ENCODE results near the gene RXRA.

DNA sequence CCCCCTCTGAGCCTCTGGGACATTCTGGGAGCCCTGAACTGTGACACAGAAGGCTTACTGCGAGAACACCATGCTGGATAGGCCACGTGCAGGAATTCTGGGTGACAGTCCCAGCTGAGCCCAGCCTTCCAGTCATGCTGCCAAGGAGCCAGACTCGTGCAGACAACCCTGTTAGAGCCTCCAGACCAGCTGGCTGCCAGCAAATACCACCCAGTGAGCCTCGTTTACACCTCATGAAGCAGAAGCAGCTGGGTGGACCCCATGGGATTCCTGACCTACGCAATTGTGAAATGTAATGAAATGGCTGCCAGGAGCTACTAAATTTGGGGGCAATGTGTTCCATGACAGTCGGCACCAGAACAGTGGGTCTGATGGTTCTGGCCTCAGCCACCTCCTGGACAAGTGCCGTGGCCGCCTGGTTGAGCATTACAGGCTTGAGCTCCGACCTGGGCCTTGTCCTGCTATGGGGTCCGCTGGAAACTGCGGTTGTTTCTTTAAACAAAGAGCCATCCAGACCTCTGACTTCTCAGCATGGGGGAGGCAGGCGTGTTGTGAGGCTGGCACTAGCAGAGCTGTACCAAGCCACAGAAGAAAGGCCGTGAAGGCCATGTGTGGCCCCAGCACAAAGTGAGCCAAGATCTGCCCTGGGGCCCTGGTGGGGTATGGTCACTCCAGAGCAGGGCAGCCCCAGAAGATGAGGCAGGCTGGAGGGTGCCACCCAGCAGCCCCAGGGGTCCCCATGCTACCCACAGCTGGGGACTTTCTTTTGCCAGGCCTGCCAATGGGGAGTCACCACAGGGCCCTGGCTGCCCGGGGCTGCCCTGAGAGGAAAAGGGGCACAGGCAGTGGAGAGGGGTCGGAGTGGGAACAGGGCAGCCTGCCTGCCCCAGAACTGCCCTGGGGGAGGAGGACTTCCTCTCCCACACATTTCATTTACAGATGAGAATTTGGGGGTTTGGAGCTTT, 19.3 kb upstream of the RXRA start:
- TF ChIP-seq, protein P1, sequence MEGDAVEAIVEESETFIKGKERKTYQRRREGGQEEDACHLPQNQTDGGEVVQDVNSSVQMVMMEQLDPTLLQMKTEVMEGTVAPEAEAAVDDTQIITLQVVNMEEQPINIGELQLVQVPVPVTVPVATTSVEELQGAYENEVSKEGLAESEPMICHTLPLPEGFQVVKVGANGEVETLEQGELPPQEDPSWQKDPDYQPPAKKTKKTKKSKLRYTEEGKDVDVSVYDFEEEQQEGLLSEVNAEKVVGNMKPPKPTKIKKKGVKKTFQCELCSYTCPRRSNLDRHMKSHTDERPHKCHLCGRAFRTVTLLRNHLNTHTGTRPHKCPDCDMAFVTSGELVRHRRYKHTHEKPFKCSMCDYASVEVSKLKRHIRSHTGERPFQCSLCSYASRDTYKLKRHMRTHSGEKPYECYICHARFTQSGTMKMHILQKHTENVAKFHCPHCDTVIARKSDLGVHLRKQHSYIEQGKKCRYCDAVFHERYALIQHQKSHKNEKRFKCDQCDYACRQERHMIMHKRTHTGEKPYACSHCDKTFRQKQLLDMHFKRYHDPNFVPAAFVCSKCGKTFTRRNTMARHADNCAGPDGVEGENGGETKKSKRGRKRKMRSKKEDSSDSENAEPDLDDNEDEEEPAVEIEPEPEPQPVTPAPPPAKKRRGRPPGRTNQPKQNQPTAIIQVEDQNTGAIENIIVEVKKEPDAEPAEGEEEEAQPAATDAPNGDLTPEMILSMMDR (IDR thresholded peaks at IDR 0.05) = no peak
- TF ChIP-seq RAD21 (IDR thresholded peaks at IDR 0.05; ENCODE audit: low read length) = no peak
- TF ChIP-seq JUND (IDR thresholded peaks at IDR 0.05) = no peak
- no peak for TF ChIP-seq EP300 (IDR thresholded peaks at IDR 0.05; ENCODE audit: borderline replicate concordance in 1 of 2, low read depth in 1 of 2, low read length in 1 of 2)
- TF ChIP-seq RFX5 (IDR thresholded peaks at IDR 0.05; ENCODE audit: low read length) = no peak
- no peak for TF ChIP-seq CHD2 (IDR thresholded peaks at IDR 0.05; ENCODE audit: low read length, partially characterized antibody)
- TF ChIP-seq, protein P2, sequence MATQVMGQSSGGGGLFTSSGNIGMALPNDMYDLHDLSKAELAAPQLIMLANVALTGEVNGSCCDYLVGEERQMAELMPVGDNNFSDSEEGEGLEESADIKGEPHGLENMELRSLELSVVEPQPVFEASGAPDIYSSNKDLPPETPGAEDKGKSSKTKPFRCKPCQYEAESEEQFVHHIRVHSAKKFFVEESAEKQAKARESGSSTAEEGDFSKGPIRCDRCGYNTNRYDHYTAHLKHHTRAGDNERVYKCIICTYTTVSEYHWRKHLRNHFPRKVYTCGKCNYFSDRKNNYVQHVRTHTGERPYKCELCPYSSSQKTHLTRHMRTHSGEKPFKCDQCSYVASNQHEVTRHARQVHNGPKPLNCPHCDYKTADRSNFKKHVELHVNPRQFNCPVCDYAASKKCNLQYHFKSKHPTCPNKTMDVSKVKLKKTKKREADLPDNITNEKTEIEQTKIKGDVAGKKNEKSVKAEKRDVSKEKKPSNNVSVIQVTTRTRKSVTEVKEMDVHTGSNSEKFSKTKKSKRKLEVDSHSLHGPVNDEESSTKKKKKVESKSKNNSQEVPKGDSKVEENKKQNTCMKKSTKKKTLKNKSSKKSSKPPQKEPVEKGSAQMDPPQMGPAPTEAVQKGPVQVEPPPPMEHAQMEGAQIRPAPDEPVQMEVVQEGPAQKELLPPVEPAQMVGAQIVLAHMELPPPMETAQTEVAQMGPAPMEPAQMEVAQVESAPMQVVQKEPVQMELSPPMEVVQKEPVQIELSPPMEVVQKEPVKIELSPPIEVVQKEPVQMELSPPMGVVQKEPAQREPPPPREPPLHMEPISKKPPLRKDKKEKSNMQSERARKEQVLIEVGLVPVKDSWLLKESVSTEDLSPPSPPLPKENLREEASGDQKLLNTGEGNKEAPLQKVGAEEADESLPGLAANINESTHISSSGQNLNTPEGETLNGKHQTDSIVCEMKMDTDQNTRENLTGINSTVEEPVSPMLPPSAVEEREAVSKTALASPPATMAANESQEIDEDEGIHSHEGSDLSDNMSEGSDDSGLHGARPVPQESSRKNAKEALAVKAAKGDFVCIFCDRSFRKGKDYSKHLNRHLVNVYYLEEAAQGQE (IDR thresholded peaks at IDR 0.05; ENCODE audit: low read depth, low read length) = no peak
- TF ChIP-seq EZH2phosphoT487 (IDR thresholded peaks at IDR 0.05; ENCODE audit: borderline replicate concordance, low read depth) = no peak
